Ectodermal cell (in vitro differentiated cells): ENCODE results near the gene HDAC2.
"Not testable (repeated sequence)": the region's sequence is repeated elsewhere in the genome, so short reads cannot be mapped to it uniquely, and the experiment has no call there.

ENCODE experiments used
- H3K27ac ChIP-seq: 2 replicates; pipeline ENCODE4 v1.7.0; 2013; ENCODE audit warnings: mild to moderate bottlenecking, low read depth, low read length; ENCODE audit not compliant: insufficient read depth, poor library complexity, severe bottlenecking
- H3K27me3 ChIP-seq: 2 replicates; pipeline ENCODE4 v1.7.0; 2013; ENCODE audit warnings: mild to moderate bottlenecking, low read length; ENCODE audit not compliant: insufficient read depth, control insufficient read depth, poor library complexity, severe bottlenecking
- H3K36me3 ChIP-seq: one replicate; pipeline ENCODE4 v1.7.0; 2013; ENCODE audit warnings: low read length; ENCODE audit not compliant: control insufficient read depth, insufficient read depth
- H3K4me1 ChIP-seq: one replicate; pipeline ENCODE4 v1.7.0; 2013; ENCODE audit warnings: low read length; ENCODE audit not compliant: control insufficient read depth, insufficient read depth
- H3K4me3 ChIP-seq: 2 replicates; pipeline ENCODE4 v1.7.0; 2013; ENCODE audit warnings: low read depth, low read length, control low read depth; ENCODE audit not compliant: insufficient read depth
- H3K9me3 ChIP-seq: 2 replicates; pipeline ENCODE4 v1.7.0; 2013; ENCODE audit warnings: mild to moderate bottlenecking, low read length, moderate library complexity; ENCODE audit not compliant: control insufficient read depth
- WGBS, 2 experiments: methylation state at CpG; one replicate each; pipeline ENCODE4 v1.1.7; 2013; ENCODE audit warnings: missing lambda C conversion rate in 2 of 2; 5-methylcytosine and 5-hydroxymethylcytosine counted together

HDAC2 gene

GRCh38 chr6:113921299-113921904, 49.5 kb downstream of the HDAC2 start:
- H3K36me3 ChIP-seq, result no peaks in the 10 kb centered on the region
- 97 to 100% methylated on average over 2 to 4 of the region's 4 CpGs for WGBS, 2 experiments
- no peaks in the 10 kb centered on the region for H3K27me3 ChIP-seq
- H3K4me3 ChIP-seq, result no peak overlapping the region
- no peak overlapping the region for H3K27ac ChIP-seq
- H3K4me1 ChIP-seq, result no peaks in the 10 kb centered on the region
- no peaks in the 10 kb centered on the region for H3K9me3 ChIP-seq

- no peaks in the 10 kb centered on the region for H3K27me3 ChIP-seq
- no peak overlapping the region for H3K4me3 ChIP-seq
- no peaks in the 10 kb centered on the region for H3K9me3 ChIP-seq
- WGBS, 2 experiments, result 83 to 91% methylated on average over 3 of the region's 3 CpGs
- no peaks in the 10 kb centered on the region for H3K36me3 ChIP-seq
- H3K27ac ChIP-seq, result no peak overlapping the region
- H3K4me1 ChIP-seq, result no peaks in the 10 kb centered on the region
Observed at GRCh38 chr6:113920663-113921267, 50.2 kb downstream of the HDAC2 start.

GRCh38 chr6:113910285-113910684, 60.7 kb downstream of the HDAC2 start:
- not testable (repeated sequence) for H3K27me3 ChIP-seq, H3K4me1 ChIP-seq
- 94 to 96% methylated on average over 1 of the region's 1 CpG for WGBS, 2 experiments

GRCh38 chr6:113909224-113909856, 61.6 kb downstream of the HDAC2 start:
- Histone ChIP-seq H3K36me3 (no peaks in the 10 kb centered on the region), H3K27me3 (no peaks in the 10 kb centered on the region), H3K27ac (no peak overlapping the region), H3K9me3 (no peaks in the 10 kb centered on the region), H3K4me3 (no peak overlapping the region), H3K4me1 (no peaks in the 10 kb centered on the region)
- WGBS, 2 experiments, result 5 to 30% methylated on average over 4 to 6 of the region's 6 CpGs

More at GRCh38 chr6:113910285-113910684, 60.7 kb downstream of the HDAC2 start:
- H3K36me3 ChIP-seq, H3K9me3 ChIP-seq, H3K4me3 ChIP-seq, H3K27ac ChIP-seq: not testable (repeated sequence)

- 60 to 81% methylated on average over 3 of the region's 3 CpGs for WGBS, 2 experiments
Observed at GRCh38 chr6:113908801-113909200, 62.1 kb downstream of the HDAC2 start.

GRCh38 chr6:113907102-113907815, 63.7 kb downstream of the HDAC2 start:
- H3K36me3 ChIP-seq, result no peaks in the 10 kb centered on the region
- no peak overlapping the region for H3K4me3 ChIP-seq
- H3K27me3 ChIP-seq, result no peaks in the 10 kb centered on the region
- 92 to 94% methylated on average over 6 of the region's 6 CpGs for WGBS, 2 experiments
- H3K27ac ChIP-seq, result no peak overlapping the region
- no peaks in the 10 kb centered on the region for H3K9me3 ChIP-seq
- no peaks in the 10 kb centered on the region for H3K4me1 ChIP-seq

More at GRCh38 chr6:113908801-113909200, 62.1 kb downstream of the HDAC2 start:
- Histone ChIP-seq H3K9me3 (no peaks in the 10 kb centered on the region), H3K27me3 (no peaks in the 10 kb centered on the region), H3K4me3 (no peak overlapping the region), H3K4me1 (no peaks in the 10 kb centered on the region), H3K27ac (no peak overlapping the region), H3K36me3 (no peaks in the 10 kb centered on the region)

GRCh38 chr6:113903666-113904330, 67.2 kb downstream of the HDAC2 start:
- H3K9me3 ChIP-seq, result no peaks in the 10 kb centered on the region
- H3K27me3 ChIP-seq, result no peaks in the 10 kb centered on the region
- 82 to 86% methylated on average over 9 of the region's 9 CpGs for WGBS, 2 experiments
- H3K36me3 ChIP-seq, result no peaks in the 10 kb centered on the region
- H3K4me1 ChIP-seq, result no peaks in the 10 kb centered on the region
- no peak overlapping the region for H3K4me3 ChIP-seq
- H3K27ac ChIP-seq, result no peak overlapping the region

GRCh38 chr6:113901482-113901881, 69.5 kb downstream of the HDAC2 start:
- Histone ChIP-seq H3K4me1 (no peaks in the 10 kb centered on the region), H3K27me3 (no peaks in the 10 kb centered on the region), H3K4me3 (no peak overlapping the region), H3K36me3 (no peaks in the 10 kb centered on the region), H3K9me3 (no peaks in the 10 kb centered on the region), H3K27ac (no peak overlapping the region)
- 94% methylated on average over 2 of the region's 2 CpGs for WGBS, 2 experiments

- H3K36me3 ChIP-seq, result no peaks in the 10 kb centered on the region
- no peak overlapping the region for H3K27ac ChIP-seq
- 80% methylated on average over 6 of the region's 6 CpGs for WGBS, 2 experiments
Observed at GRCh38 chr6:113894712-113895674, 76.0 kb downstream of the HDAC2 start.

More at GRCh38 chr6:113894712-113895674, 76.0 kb downstream of the HDAC2 start:
- Histone ChIP-seq H3K27me3 (no peaks in the 10 kb centered on the region), H3K4me1 (no peaks in the 10 kb centered on the region), H3K9me3 (no peaks in the 10 kb centered on the region), H3K4me3 (no peak overlapping the region)
